Activated effector memory CD4-positive, alpha-beta T cell treated with anti-CD3 and anti-CD28 coated beads, Interleukin-2, amount 50 U/mL, for 16 hours (primary cell): ENCODE results near the gene UCHL1.
"Not testable (repeated sequence)": the region's sequence is repeated elsewhere in the genome, so short reads cannot be mapped to it uniquely, and the experiment has no call there.

ENCODE experiments used
- DNase-seq: peaks from one replicate; pipeline ENCODE4 v3.0.0-alpha.2; 2020

UCHL1 gene

DNA sequence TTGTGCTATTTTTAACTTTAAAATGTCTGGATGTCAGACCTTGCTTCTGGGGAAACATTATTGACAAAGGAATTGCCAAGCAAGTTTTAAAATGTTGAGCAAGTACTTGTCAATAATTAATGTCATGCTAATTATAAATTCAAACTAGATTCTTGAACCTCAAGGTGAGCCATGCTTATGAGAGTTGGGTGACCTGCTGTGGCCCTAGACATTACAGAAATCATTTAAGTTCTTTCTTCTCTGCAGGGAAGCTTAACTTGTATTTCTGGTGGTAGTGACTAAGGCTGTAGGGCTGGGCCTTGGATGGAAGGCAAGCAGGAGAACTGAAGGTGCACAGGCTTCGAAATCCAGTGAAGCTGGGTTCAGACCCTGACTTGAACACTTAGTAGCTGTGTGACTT, 14.8 kb upstream of the UCHL1 start:
- no peak for DNase-seq

DNA sequence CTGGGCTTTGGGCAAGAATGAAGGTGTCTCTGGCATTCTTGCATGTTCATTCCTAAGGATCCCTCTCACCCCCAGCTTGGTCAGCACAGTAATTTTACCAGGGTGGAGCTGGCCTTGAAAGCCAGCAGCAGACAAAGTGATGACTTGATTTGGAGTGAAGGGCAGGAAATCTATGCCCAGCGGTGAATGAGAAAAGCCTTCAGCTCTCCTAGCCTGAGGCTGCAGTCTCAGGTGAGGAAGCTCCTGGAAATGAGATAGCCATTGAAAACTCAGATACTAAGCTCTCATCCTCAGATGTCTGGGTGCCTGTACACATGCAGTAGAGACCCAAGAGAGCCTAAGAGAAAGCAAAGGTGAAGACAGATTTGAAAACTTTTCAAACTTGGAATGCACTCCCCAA, 10.7 kb upstream of the UCHL1 start:
- no peak for DNase-seq

DNA sequence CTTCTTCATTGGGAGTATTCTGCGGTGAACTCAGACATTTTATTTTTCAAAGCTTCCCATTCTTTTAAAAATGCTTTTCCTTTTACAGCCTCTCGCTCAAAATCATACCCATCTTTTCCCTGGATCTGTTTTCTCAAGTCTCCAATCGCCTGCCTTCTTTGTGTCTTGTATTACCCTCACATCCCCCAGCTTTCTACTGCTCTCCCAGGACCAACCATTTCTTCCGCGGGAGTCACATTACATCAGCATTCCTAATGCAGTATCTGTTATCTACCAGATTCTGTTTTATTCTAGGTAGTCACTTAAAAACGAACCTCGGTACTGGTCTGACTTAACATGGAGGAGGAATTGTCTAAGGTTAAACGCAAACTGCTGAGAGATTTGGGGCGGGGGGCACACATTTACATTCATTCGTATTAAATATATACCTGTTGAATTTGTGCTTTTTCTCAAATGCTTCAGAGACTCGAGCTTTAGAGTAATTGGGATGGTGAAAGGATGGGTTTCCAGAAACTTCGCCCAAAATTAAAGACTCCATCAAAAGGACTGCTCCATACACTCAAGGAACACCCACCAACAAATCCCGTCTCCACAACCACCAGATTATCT, 493 bp upstream of the UCHL1 start:
- no peak for DNase-seq

DNA sequence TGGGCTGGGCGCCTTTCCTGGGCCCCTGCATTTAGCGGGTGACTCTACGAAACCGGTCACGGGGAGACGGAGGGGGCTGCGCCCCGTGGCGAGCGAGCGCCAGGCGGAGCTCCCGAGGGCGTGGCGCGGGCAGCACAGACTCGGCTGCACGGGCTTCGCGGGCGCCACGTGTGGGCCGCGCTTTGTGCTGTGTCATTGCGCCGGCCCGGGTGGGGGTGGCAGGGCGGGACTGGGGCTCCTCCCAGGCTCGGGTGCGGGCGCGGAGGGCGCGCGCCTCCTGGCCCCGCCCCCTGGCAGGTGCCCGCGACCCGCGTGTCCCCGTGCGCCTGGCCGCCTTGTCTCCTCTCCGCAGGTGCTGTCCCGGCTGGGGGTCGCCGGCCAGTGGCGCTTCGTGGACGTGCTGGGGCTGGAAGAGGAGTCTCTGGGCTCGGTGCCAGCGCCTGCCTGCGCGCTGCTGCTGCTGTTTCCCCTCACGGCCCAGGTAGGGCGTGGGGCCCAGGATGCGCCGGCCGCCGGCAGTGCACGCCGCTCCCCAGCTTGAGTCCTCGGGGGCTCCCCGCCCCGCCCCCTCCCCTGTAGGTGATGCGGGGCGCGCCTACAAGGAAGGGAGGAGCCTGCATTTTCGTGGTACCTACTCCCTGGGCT, 651 bp downstream of the UCHL1 start:
- DNase-seq = peak; percentile 72

DNA sequence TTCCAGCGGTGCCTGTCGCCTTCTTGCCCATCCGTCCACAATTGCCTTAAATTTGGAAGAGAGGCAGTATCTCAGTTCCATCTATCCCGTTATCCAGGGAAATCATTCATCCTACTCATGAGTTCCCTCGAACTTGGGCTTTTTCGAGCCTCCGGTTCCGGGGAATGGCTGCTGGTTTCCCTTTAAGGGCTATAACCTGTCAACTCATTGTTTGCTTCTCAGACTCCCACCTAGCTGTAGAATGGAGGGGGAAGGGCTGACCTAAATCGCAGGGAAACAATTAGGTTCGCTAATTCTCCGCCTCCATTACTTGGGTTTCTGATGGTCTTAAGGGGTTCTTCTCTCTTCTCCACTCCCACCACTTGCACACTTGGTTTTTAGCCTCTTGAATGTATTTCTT, 1.2 kb downstream of the UCHL1 start:
- no peak for DNase-seq

DNA sequence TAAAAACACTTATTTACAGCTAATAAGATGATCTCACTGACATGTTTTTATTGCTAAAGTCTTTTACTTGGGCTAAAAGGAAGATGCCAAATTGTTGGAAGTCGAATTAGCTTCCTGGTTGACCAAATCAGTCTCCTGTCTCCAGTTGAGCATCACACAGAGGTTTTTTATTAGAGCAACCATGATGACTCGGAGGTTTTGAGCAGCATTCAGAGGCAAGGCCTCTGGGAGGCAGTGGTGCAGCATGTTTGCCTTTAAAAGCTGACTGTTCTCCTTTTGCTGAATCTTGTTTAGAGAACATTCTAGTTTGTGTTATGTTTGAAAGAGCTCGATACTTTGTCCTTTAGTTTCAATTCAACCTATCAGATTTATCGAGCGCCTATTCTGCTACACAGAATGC, 2.1 kb downstream of the UCHL1 start:
- no peak for DNase-seq

DNA sequence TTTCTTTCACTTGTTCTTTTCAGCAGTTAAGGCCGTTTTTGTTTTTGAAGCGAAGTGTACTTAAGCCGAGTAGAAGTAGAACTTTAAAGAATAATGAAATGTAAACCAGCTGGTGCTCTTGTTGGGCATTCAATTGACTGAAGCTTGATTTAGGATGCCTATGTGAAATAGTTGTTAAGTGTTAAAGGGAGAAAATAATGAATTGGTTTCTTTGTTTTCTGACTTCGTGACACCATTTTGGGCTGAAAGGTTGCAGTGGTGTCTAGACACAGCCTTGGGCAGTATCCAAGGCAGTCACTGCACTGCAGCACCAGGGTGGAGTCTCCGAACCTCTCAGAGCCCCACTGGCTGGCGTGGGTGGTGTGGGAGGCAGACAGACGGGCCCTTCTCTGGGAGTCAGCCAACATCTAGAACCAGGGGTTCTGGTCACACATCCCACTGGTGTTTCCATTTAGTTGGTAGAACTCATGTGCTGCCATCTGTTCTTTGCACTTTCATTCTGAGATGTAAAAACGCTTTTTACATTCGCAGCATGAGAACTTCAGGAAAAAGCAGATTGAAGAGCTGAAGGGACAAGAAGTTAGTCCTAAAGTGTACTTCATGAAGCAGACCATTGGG, 3.5 kb downstream of the UCHL1 start:
- no peak for DNase-seq

DNA sequence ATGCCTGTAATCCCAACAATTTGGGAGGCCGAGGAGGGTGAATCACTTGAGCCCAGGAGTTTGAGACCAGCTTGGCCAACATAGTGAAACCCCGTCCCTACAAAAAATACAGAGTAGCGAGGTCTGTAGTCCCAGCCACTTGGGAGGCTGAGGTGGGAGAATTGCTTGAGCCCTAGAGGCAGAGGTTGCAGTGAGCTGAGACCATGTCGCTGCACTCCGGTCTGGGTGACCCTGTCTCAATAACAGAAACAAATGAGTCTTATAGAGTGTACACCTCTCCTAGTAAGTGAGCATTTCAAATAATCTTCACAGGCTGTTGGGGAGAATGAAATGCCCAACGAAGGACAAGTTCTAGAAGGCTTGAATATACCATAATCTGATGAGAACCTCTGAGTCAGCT, 5.5 kb downstream of the UCHL1 start:
- no peak for DNase-seq

DNA sequence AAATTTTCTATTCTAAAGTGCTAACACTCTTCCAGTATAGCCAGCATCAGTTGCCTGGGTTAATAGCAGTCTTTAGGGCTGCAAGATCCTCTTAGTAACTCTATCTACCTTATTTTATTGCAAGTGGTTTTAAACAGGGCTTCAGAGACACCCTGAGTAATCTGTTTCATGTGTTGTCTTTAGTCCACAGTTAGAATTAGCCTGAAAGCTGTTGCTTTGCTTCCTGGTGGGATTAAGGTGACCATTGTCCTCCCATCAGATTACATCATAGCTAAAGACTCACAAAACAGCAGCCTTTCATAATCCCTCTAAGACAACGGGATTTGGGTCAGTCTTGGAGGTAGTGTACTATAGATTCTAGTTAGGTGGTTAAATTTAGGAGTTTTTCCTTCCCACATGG, 7.5 kb downstream of the UCHL1 start:
- no peak for DNase-seq

DNA sequence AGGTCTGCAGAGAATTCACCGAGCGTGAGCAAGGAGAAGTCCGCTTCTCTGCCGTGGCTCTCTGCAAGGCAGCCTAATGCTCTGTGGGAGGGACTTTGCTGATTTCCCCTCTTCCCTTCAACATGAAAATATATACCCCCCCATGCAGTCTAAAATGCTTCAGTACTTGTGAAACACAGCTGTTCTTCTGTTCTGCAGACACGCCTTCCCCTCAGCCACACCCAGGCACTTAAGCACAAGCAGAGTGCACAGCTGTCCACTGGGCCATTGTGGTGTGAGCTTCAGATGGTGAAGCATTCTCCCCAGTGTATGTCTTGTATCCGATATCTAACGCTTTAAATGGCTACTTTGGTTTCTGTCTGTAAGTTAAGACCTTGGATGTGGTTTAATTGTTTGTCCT, 11.3 kb downstream of the UCHL1 start:
- DNase-seq = no peak

DNA sequence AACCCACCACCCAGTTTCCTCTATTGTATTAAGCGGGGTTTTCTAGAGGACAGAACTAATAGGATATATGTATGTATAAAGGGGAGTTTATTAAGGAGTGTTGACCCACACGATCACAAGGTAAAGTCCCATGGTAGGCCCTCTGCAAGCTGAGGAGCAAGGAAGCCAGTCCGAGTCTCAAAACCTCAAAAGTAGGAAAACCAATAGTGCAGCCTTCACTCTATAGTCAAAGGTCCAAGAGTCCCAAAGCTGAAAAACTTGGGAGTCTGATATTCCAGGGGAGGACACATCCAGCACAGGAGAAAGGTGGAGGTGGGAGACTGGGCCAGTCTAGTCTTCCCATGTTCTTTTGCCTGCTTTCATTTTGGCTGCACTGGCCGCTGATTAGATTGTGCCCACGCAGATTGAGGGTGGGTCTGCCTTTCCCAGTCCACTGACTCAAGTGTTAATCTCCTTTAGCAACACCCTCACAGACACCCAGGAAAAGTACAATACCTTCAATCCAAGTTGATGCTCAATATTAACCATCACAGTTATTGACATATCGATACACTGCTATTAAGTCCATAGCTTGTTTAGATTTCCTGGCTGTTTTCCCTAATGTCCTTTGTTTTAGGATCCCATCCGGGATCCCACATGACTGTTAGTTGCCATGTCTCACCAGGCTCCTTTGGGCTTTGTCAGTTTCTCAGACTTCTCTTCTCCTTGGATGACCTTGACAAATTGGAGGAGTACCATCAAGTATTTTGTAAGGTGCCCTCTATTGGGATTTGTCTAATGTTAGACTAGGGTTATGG, 12.2 kb downstream of the UCHL1 start:
- DNase-seq = no peak

DNA sequence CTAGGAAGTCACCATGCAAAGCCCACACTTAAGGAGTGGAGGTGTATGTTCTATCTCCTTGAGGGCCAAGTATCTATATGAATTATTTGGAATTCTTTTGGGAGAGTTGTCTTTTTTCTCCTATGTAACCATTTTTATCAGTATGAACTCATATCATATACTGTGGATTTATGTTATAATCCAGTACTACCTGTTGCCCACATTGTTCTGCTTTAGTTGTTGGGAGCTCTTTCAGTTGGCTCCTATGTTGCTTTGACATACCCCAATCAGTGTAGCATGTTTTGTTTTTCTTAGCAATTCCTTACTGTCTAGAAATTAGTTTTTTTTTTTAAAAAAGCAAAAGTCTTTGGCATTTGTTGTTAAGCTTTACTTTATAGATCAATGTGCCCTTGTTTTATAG, 13.0 kb downstream of the UCHL1 start:
- no peak for DNase-seq

DNA sequence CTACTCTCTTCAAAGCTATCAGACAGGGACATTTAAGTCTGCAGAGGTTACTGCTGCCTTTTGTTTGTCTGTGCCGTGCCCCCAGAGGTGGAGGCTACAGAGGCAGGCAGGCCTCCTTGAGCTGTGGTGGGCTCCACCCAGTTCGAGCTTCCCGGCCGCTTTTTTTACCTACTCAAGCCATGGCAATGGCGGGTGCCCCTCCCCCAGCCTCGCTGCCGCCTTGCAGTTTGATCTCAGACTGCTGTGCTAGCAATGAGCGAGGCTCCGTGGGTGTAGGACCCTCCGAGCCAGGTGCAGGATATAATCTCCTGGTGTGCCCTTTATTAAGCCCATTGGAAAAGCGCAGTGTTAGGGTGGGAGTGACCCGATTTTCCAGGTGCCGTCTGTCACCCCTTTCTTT, 19.2 kb downstream of the UCHL1 start:
- not testable (repeated sequence) for DNase-seq

DNA sequence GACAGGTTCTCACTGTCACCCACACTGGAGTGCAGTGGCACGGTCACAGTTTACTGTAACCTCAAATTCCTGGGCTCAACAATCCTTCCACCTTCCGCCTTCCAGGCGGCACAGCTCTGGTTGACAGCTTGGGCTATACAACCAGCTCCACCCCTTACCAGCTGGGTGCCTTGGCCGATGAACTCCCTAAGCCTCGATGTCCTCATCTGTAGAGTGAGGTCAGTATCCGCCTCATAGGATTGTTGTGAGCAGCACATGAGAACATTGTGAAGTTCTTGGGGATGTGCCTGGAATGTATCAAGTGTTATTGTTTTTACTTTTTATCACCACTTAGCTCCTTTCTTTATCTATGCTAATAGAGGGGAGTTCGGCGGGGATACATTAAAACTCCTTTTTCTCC, 23.3 kb downstream of the UCHL1 start:
- no peak for DNase-seq

DNA sequence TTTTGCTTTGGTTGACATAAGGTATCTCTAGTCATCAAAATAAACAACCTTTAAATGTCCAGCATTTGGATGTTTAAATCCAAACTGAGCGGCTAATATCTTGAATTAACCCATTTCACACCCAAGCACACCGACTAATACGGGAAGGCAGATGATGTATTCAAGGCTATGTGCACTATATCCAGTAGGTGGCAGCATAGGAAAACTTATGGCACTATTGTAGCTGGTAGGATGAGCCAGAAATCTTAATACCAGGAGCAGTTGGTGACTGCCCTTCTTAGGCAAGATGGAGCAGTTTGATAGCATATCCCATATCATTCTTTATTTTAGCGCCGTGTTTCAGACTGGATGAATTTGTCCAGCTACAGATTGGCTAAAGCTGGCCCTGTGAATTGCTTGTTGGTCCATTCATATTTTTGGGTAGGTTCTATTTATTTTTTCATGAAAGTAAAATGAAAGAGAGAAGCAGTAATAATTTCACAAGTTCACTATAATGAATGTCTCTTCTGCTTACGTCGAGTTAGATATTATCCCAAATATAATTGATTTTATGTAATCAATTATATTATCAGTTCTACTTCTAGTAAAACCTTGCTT, 24.4 kb downstream of the UCHL1 start:
- DNase-seq = no peak

DNA sequence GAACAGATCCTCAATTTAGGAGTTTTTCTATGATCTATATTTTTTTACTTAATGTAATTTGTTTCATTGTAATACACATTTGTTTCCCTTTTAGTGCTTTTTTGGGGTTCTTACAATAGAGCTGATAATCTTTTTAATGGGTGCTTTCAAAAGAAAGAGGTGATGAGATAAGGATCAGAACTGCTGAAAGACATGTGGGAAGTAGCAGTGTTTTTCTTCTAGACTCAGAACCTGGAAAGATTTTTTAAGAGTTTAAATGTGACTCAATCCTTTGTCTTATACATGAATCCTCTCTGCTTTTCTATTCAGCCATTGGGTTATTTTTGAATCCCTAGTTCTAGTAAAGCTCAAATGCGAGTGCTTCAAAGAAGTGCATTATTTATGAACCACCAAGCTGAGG, 25.6 kb downstream of the UCHL1 start:
- DNase-seq = no peak

DNA sequence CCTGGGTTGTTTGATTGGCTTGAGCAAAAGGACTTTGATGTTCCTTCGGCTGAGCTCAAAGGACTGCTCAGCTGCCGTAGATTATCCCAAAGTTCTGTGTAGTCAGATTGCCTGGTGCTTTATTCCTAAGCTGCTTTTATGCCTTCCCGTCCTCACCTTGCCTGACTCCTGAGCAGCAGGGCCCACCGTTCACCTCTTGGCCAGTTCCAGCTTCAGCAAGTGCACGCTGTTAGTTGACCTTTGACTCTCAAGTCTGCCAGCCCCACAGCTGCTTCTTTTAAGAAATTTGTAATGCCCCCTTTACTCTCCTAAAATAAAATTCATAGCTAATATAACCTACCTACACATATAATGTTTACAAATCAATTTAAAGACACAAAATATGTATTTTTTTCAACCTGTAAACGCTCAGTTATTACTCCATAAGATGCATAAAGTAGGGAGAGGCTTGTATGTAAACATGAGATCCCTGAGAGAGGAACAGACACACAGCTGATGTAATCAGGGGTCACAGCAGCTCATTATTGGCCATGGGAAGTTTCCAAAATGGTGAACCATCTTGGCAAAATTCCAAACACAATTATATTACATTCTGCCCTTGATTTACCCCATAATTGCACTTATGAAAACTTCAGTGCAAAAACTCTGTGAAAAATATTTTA, 28.6 kb downstream of the UCHL1 start:
- DNase-seq = no peak

DNA sequence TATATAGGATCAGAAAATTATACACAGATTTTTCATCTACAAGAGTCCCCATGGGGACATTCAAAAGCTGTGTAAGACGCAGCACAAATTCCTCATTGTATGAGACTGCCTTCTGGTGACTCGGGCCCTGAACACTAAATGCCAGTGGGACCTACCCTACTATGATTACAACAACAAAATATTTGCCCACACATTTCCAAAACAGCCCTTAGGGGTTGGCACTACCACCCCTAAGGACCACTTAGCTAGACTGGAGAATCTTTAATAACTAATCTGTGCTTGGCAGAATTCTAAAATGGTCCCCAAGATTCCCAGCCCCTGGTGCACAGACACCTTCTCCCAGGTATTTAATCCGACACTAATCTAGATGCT, 29.1 kb downstream of the UCHL1 start:
- no peak for DNase-seq

DNA sequence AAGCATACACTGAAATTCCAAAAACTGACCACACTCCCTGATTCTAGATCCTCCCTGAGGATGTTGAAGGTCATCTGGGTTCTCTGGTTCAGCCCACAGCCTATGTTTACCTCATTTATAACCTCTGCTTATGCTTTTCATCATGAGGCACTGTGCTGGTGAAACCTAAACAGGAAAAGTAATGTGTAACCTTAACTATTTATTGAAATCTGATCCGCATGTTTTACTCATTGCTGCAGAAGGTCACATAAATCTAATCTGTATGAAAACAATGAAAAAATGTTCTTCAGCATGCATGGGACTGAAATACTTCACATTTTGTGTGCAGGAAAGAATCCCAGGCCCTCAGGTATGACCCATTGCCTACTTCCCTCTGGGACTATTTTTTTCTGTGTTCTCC, 30.3 kb downstream of the UCHL1 start:
- no peak for DNase-seq

DNA sequence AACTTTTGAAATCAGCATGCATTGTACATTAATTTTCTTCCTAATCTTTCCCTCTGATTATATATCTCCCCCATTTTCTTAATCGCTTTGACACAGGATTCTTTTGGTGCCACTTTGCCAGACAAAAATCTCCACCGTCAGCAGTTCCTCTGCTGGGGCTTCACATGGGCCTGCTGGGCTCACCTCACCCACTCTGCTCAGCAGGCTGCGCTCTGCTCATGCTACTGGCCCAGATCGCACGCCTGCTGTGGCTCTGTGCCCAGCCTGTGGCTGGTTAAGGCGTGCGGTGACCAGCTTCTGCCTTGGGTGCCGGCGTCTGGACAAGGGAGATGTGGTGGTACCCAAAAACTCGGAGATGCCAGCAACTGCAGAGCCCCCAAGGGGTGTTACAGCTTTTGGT, 31.1 kb downstream of the UCHL1 start:
- DNase-seq = no peak

DNA sequence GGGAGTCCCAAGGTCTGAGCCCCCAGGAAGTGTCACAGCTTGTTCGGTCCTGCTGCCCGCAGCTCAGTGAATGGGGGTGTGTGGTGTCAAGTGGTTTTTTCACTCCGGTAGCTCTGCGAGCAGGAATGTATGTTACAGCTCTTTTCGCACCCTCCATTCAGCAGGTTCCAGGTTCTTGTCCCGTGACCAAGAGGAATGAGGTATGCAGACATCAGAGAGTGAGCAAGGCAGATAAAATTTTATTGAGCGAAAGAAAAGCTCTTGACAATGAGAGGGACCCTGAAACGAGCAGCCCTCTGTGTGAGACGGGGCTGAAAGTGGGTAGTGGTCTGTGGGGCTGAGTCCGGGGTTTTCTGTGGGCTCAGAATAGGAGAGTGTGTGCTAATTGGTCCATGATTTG, 31.5 kb downstream of the UCHL1 start:
- no peak for DNase-seq

DNA sequence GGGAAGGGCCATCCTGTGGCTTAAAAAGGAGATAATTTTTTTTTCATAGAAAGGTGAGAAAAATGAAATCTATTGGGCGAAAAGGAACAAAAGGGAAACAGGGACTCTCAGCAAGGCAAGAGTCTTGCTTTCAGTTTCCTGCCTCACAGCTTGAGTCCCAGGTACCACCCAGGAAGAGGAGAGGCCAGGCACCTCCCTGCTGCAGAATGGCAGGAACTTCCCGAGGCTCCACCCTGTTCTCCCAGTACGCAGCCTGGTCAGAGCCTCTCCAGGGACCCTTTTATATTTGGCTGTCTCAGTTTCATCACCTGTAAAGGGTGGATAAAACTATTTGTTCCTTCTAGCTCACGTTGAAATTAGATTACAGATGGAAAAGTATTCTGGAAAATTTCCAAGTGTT, 33.8 kb downstream of the UCHL1 start:
- DNase-seq = no peak

DNA sequence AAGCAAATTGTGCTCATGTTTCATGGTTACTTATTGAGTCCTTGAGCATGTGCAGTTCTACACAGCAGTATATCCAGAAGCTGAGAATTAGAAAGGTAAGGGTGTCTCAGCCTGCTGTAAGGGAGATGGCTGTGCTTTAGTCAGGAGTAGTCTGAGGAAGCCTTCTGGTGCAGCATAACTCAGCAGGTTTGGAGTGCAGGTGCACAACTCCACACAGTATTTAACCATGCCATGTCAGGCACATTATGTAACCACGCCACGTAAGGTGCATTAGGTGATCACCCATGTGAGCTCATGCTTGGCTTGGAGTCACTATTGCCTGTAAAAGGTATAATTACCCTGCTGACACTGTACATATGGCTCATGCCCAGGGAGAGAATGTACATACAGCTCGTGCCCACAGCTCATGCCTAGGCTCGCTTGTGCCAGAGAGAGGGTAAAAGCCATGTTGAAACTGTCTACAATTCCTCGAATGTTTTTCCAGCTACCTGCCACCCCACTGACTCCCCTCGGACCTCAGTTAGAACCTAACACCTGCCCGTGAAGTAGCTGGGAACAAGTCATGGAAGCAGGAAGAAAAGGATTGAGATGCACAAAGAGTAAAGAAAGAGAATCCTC, 37.8 kb downstream of the UCHL1 start:
- no peak for DNase-seq
